ENCODE results near the gene SLC12A9.
"Not testable (repeated sequence)": the region's sequence is repeated elsewhere in the genome, so short reads cannot be mapped to it uniquely, and the experiment has no call there.

Gene SLC12A9

GRCh38 chr7:100852048-100852872 lies at the start of gene SLC12A9:
TSS of gene SLC12A9 (plus strand) at chr7:100852713. CDS start at chr7:100854198, 1,485 bp downstream.
- peak; percentile 90 for DNase-seq

- no peak for DNase-seq
Measured at GRCh38 chr7:100802951-100803350, 49.6 kb upstream of the SLC12A9 start.

- DNase-seq, result peak; percentile 79
Measured at GRCh38 chr7:100803398-100804161, 48.9 kb upstream of the SLC12A9 start.

- DNase-seq, result no peak
Measured at GRCh38 chr7:100804681-100805431, 47.7 kb upstream of the SLC12A9 start.

- no peak for DNase-seq
Measured at GRCh38 chr7:100806276-100806675, 46.2 kb upstream of the SLC12A9 start.

GRCh38 chr7:100806883-100807282 lies 45.6 kb upstream of the SLC12A9 start:
- not testable (repeated sequence) for DNase-seq

GRCh38 chr7:100808354-100808875 lies 44.1 kb upstream of the SLC12A9 start:
- no peak for DNase-seq

- no peak for DNase-seq
Measured at GRCh38 chr7:100811480-100811879, 41.0 kb upstream of the SLC12A9 start.

GRCh38 chr7:100812729-100813128 lies 39.8 kb upstream of the SLC12A9 start:
- DNase-seq, result no peak

- not testable (repeated sequence) for DNase-seq
Measured at GRCh38 chr7:100816515-100816914, 36.0 kb upstream of the SLC12A9 start.

- DNase-seq, result no peak
Measured at GRCh38 chr7:100817097-100817496, 35.4 kb upstream of the SLC12A9 start.

- no peak for DNase-seq
Measured at GRCh38 chr7:100818366-100818765, 34.1 kb upstream of the SLC12A9 start.

- no peak for DNase-seq
Measured at GRCh38 chr7:100818825-100819224, 33.7 kb upstream of the SLC12A9 start.

- DNase-seq, result no peak
Measured at GRCh38 chr7:100819586-100819985, 32.9 kb upstream of the SLC12A9 start.

- no peak for DNase-seq
Measured at GRCh38 chr7:100822236-100823139, 30.0 kb upstream of the SLC12A9 start.

GRCh38 chr7:100823140-100823525 lies 29.4 kb upstream of the SLC12A9 start:
- DNase-seq, result no peak

GRCh38 chr7:100823534-100823933 lies 29.0 kb upstream of the SLC12A9 start:
- DNase-seq, result no peak

GRCh38 chr7:100824499-100825214 lies 27.9 kb upstream of the SLC12A9 start:
- DNase-seq, result no peak

GRCh38 chr7:100825215-100825671 lies 27.3 kb upstream of the SLC12A9 start:
- DNase-seq, result peak; percentile 21

- DNase-seq, result peak; percentile 67
Measured at GRCh38 chr7:100825751-100826513, 26.6 kb upstream of the SLC12A9 start.
